ENCODE results near the gene RASGRF1.

DNA sequence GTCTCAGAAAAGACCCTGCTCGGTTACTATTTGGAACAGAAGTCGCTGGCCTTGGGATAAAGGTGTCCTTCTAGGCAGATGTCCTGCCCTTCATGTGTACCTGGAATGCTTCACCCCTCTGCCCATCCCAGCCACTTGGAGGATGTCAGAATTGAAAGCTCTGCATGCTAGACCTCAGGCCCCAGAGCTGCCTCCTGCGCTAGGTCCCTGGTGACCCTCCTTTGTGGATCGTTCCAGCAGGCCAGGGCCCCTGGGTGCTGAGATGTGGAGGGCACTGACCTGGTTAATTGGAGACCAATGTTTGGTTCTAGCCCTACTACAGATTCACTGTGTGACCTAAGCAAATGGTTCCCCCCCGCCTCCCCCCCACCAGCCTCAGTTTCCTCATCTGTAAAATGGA is 143.1 kb downstream of the RASGRF1 start:
- TF ChIP-seq CTCF (IDR thresholded peaks at IDR 0.05) (no peak), POLR2A (IDR thresholded peaks at IDR 0.05) (no peak)
